ENCODE data around the gene GMPPA.

The GMPPA gene

GRCh38 chr2:219554350-219554749, 55.7 kb downstream of the GMPPA start:
- DNase-seq (ENCODE audit: low read depth, low spot score): no peak
- no peak for TF ChIP-seq SUZ12 (IDR thresholded peaks at IDR 0.05; ENCODE audit: extremely low read depth, insufficient read depth, insufficient read length)
- TF ChIP-seq ZNF274 (IDR thresholded peaks at IDR 0.05; ENCODE audit: low read depth, low read length): no peak
- no peak for TF ChIP-seq YY1 (IDR thresholded peaks at IDR 0.05; ENCODE audit: insufficient read depth, insufficient read length)
- Histone ChIP-seq H3K9ac (ENCODE audit: insufficient read length, low read depth) (no peak overlapping the region), H3K36me3 (ENCODE audit: insufficient read depth, insufficient read length, low read length) (peaks cover 62% of the 10 kb centered on the region), H3K27me3 (ENCODE audit: insufficient read depth, insufficient read length) (peaks cover 30% of the 10 kb centered on the region), H3K4me3 (ENCODE audit: insufficient read length, low read depth) (no peak overlapping the region), H3K4me1 (ENCODE audit: insufficient read depth, insufficient read length) (peaks cover 14% of the 10 kb centered on the region), H3K9me3 (ENCODE audit: insufficient read depth, low read length) (no peaks in the 10 kb centered on the region)

- no peak for DNase-seq (ENCODE audit: low read depth, low spot score)
These were observed 57.3 kb downstream of the GMPPA start for GRCh38 chr2:219555956-219556355.

GRCh38 chr2:219556413-219556812, 57.7 kb downstream of the GMPPA start:
- H3K9ac ChIP-seq (ENCODE audit: insufficient read length, low read depth): no peak overlapping the region
- H3K27me3 ChIP-seq (ENCODE audit: insufficient read depth, insufficient read length): peaks cover 12% of the 10 kb centered on the region
- peaks cover 60% of the 10 kb centered on the region for H3K36me3 ChIP-seq (ENCODE audit: insufficient read depth, insufficient read length, low read length)
- peaks cover 16% of the 10 kb centered on the region for H3K4me1 ChIP-seq (ENCODE audit: insufficient read depth, insufficient read length)
- TF ChIP-seq SUZ12 (IDR thresholded peaks at IDR 0.05; ENCODE audit: extremely low read depth, insufficient read depth, insufficient read length) (no peak), ZNF274 (IDR thresholded peaks at IDR 0.05; ENCODE audit: low read depth, low read length) (no peak), YY1 (IDR thresholded peaks at IDR 0.05; ENCODE audit: insufficient read depth, insufficient read length) (no peak)
- no peaks in the 10 kb centered on the region for H3K9me3 ChIP-seq (ENCODE audit: insufficient read depth, low read length)
- no peak for DNase-seq (ENCODE audit: low read depth, low spot score)
- H3K4me3 ChIP-seq (ENCODE audit: insufficient read length, low read depth): no peak overlapping the region

More at GRCh38 chr2:219555956-219556355, 57.3 kb downstream of the GMPPA start:
- Histone ChIP-seq H3K4me3 (ENCODE audit: insufficient read length, low read depth) (no peak overlapping the region), H3K9ac (ENCODE audit: insufficient read length, low read depth) (no peak overlapping the region), H3K9me3 (ENCODE audit: insufficient read depth, low read length) (no peaks in the 10 kb centered on the region), H3K27me3 (ENCODE audit: insufficient read depth, insufficient read length) (peaks cover 14% of the 10 kb centered on the region), H3K36me3 (ENCODE audit: insufficient read depth, insufficient read length, low read length) (peaks cover 58% of the 10 kb centered on the region), H3K4me1 (ENCODE audit: insufficient read depth, insufficient read length) (peaks cover 15% of the 10 kb centered on the region)
- no peak for TF ChIP-seq ZNF274 (IDR thresholded peaks at IDR 0.05; ENCODE audit: low read depth, low read length)
- TF ChIP-seq YY1 (IDR thresholded peaks at IDR 0.05; ENCODE audit: insufficient read depth, insufficient read length): no peak
- no peak for TF ChIP-seq SUZ12 (IDR thresholded peaks at IDR 0.05; ENCODE audit: extremely low read depth, insufficient read depth, insufficient read length)
